ENCODE data around the gene MDC1.
"Not testable (repeated sequence)": the region's sequence is repeated elsewhere in the genome, so short reads cannot be mapped to it uniquely, and the experiment has no call there.

The MDC1 gene

GRCh38 chr6:30685157-30686008 lies 31.7 kb downstream of the MDC1 start:
- DNase-seq (ENCODE audit: extremely low spot score, insufficient read length, low read depth) (no peak), FAIRE-seq (no peak)

- DNase-seq (ENCODE audit: extremely low spot score, insufficient read length, low read depth), result no peak
- no peak for FAIRE-seq
These were observed 32.5 kb downstream of the MDC1 start for GRCh38 chr6:30684386-30685156.

- FAIRE-seq, result no peak
- no peak for DNase-seq (ENCODE audit: extremely low spot score, insufficient read length, low read depth)
These were observed 33.1 kb downstream of the MDC1 start for GRCh38 chr6:30683980-30684338.

GRCh38 chr6:30683183-30683979 lies 33.7 kb downstream of the MDC1 start:
- no peak for FAIRE-seq
- DNase-seq (ENCODE audit: extremely low spot score, insufficient read length, low read depth), result no peak

GRCh38 chr6:30682143-30683117 lies 34.7 kb downstream of the MDC1 start:
- FAIRE-seq (peak; percentile 92), DNase-seq (ENCODE audit: extremely low spot score, insufficient read length, low read depth) (no peak)

GRCh38 chr6:30681766-30682142 lies 35.3 kb downstream of the MDC1 start:
- no peak for DNase-seq (ENCODE audit: extremely low spot score, insufficient read length, low read depth)
- no peak for FAIRE-seq

- no peak for DNase-seq (ENCODE audit: extremely low spot score, insufficient read length, low read depth)
- FAIRE-seq, result no peak
These were observed 37.1 kb downstream of the MDC1 start for GRCh38 chr6:30679765-30680535.

GRCh38 chr6:30678964-30679726 lies 37.9 kb downstream of the MDC1 start:
- DNase-seq (ENCODE audit: extremely low spot score, insufficient read length, low read depth) (peak; percentile 63), FAIRE-seq (peak; percentile 78)

- FAIRE-seq (no peak), DNase-seq (ENCODE audit: extremely low spot score, insufficient read length, low read depth) (no peak)
These were observed 40.3 kb downstream of the MDC1 start for GRCh38 chr6:30676660-30677285.

- DNase-seq (ENCODE audit: extremely low spot score, insufficient read length, low read depth) (peak; percentile 79), FAIRE-seq (peak; percentile 96)
These were observed 44.4 kb downstream of the MDC1 start, which contains the start of gene DHX16 for GRCh38 chr6:30672445-30673253. Gene DHX16, minus strand, starts transcription at chr6:30673006. Its CDS starts 165 bp downstream, at chr6:30672841.

- FAIRE-seq (no peak), DNase-seq (ENCODE audit: extremely low spot score, insufficient read length, low read depth) (no peak)
These were observed 46.1 kb downstream of the MDC1 start for GRCh38 chr6:30670760-30671527.

- not testable (repeated sequence) for DNase-seq (ENCODE audit: extremely low spot score, insufficient read length, low read depth); FAIRE-seq
These were observed 50.8 kb downstream of the MDC1 start for GRCh38 chr6:30666300-30666699.

- DNase-seq (ENCODE audit: extremely low spot score, insufficient read length, low read depth) (no peak), FAIRE-seq (no peak)
These were observed 51.9 kb downstream of the MDC1 start for GRCh38 chr6:30664994-30665767.

- not testable (repeated sequence) for DNase-seq (ENCODE audit: extremely low spot score, insufficient read length, low read depth); FAIRE-seq
These were observed 59.2 kb downstream of the MDC1 start for GRCh38 chr6:30657922-30658321.

GRCh38 chr6:30657454-30657853 lies 59.6 kb downstream of the MDC1 start:
- FAIRE-seq (no peak), DNase-seq (ENCODE audit: extremely low spot score, insufficient read length, low read depth) (no peak)
